ENCODE results near the gene FREM2.

- no peak for TF ChIP-seq POLR2A (IDR thresholded peaks at IDR 0.05)
- TF ChIP-seq, protein P1, sequence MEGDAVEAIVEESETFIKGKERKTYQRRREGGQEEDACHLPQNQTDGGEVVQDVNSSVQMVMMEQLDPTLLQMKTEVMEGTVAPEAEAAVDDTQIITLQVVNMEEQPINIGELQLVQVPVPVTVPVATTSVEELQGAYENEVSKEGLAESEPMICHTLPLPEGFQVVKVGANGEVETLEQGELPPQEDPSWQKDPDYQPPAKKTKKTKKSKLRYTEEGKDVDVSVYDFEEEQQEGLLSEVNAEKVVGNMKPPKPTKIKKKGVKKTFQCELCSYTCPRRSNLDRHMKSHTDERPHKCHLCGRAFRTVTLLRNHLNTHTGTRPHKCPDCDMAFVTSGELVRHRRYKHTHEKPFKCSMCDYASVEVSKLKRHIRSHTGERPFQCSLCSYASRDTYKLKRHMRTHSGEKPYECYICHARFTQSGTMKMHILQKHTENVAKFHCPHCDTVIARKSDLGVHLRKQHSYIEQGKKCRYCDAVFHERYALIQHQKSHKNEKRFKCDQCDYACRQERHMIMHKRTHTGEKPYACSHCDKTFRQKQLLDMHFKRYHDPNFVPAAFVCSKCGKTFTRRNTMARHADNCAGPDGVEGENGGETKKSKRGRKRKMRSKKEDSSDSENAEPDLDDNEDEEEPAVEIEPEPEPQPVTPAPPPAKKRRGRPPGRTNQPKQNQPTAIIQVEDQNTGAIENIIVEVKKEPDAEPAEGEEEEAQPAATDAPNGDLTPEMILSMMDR (IDR thresholded peaks at IDR 0.05) = no peak
These were observed 31.5 kb downstream of the FREM2 start for GRCh38 chr13:38718374-38718773.
